Sigmoid colon (tissue), 7 donors: Measurements from ENCODE around the gene CLGN. TPM values are rescaled to one million over a fixed set of nuclear protein-coding genes. Genes with fewer than 3 reads are reported as not detected.
A peak's percentile ranks its signal among the peaks of the same experiment; 100 is the strongest.

ENCODE experiments used
- DNase-seq: peaks from one replicate; pipeline ENCODE4 v3.0.0-alpha.2; 2019
- H3K27ac ChIP-seq, 4 donors: fragments of 200-600 bp; sonication (generic); one replicate each; pipeline ENCODE4 v1.5.1; 2016 to 2019; ENCODE audit warnings: mild to moderate bottlenecking in 1 of 4
- H3K27me3 ChIP-seq, 3 donors: fragments of 200-600 bp; sonication (generic); one replicate each; pipeline ENCODE4 v1.5.1; 2019; ENCODE audit warnings: mild to moderate bottlenecking in 1 of 3
- H3K36me3 ChIP-seq, 4 donors: fragments of 200-600 bp; sonication (generic); one replicate each; pipeline ENCODE4 v1.5.1; 2016 to 2019
- H3K4me1 ChIP-seq, 4 donors: fragments of 200-600 bp; sonication (generic); one replicate each; pipeline ENCODE4 v1.5.1; 2017 to 2019
- H3K4me3 ChIP-seq, 4 donors: fragments of 200-600 bp; sonication (generic); one replicate each; pipeline ENCODE4 v1.5.1; 2017 to 2019; ENCODE audit warnings: mild to moderate bottlenecking in 2 of 4, moderate library complexity in 1 of 4
- H3K9me3 ChIP-seq, 4 donors: fragments of 200-600 bp in 3 of 4; sonication (generic) in 3 of 4; one replicate each; pipeline versions ENCODE4 v1.5.1 to v1.6.1; 2013 to 2019
- CTCF ChIP-seq, 4 experiments: fragments of 450-650 bp in 3 of 4; fragments of 200-600 bp in 1 of 4; IDR thresholded peaks; one replicate each; pipeline ENCODE4 v1.5.1; 2016 to 2019; ENCODE audit warnings: antibody characterized with exemption in 4 of 4, mild to moderate bottlenecking in 3 of 4, moderate library complexity in 2 of 4
- EP300 ChIP-seq, 4 donors: sonication (generic); formaldehyde crosslinking; IDR thresholded peaks; one replicate each; pipeline ENCODE4 v1.6.1; 2017; ENCODE audit warnings: antibody characterized with exemption in 4 of 4
- POLR2A ChIP-seq, 2 donors: fragments of 450-650 bp; IDR thresholded peaks; one replicate each; pipeline ENCODE4 v1.6.1; 2016; ENCODE audit warnings: antibody characterized with exemption in 2 of 2, mild to moderate bottlenecking in 2 of 2, moderate library complexity in 2 of 2
- POLR2AphosphoS5 ChIP-seq, 4 donors: sonication (generic); formaldehyde crosslinking; IDR thresholded peaks; one replicate each; pipeline ENCODE4 v1.6.1; 2017; ENCODE audit warnings: antibody characterized with exemption in 4 of 4
- WGBS, 2 donors: extraction: QIAGEN DNeasy Blood & Tissue Kit; methylation state at CpG; one replicate each; pipeline ENCODE4 v1.1.7; 2013; 5-methylcytosine and 5-hydroxymethylcytosine counted together
- intact Hi-C: fragments of 100-400 bp; cut with DNase I; formaldehyde crosslinking; loops from one replicate; pipeline ENCODE4 v1.15.1; 2023
- polyA plus RNA-seq, 3 donors: library from polyadenylated mRNA; stranded (reverse); fragments of 200-250 nt; gene quantifications; one replicate each; pipeline ENCODE4 v1.2.3, GENCODE V29; 2013
- total RNA-seq, 4 donors: library from RNA; depleted of rRNA; stranded (reverse); fragments of >200 nt; gene quantifications; one replicate each; pipeline ENCODE4 v1.1.0, GENCODE V29; 2016
- donor health status: healthy with polysubstance abuse.
- donor health status: Bipolar disorder and iron deficiency.
- donor health status: healthy.

The CLGN gene
- total and polyA plus RNA-seq, 7 donors = under 0.01 to 14.0 (median 2.9) TPM

- DNase-seq = peak; percentile 85
- intact Hi-C loops = loop anchor here (1.0 to 10.0 kb wide), 4 partner anchors 245 to 625 kb away; no protein-coding TSS in a partner anchor
- Histone ChIP-seq H3K4me1 (no peaks in the 10 kb centered on the region), H3K27ac (no peak overlapping the region), H3K27me3 (no peaks in the 10 kb centered on the region), H3K9me3 (no peaks in the 10 kb centered on the region), H3K4me3 (no peak overlapping the region), H3K36me3 (no peaks in the 10 kb centered on the region)
- TF ChIP-seq CTCF (IDR thresholded peaks at IDR 0.05) (peak; percentile 16 to 78 (median 54)), POLR2A (IDR thresholded peaks at IDR 0.05) (no peak)
- WGBS, 2 donors = 39 to 43% methylated on average over 7 of the region's 7 CpGs
These were observed 67.7 kb downstream of the CLGN start for GRCh38 chr4:140359562-140360427.

- WGBS, 2 donors = 0% methylated on average over 1 of the region's 1 CpG
- no peak for TF ChIP-seq POLR2A (IDR thresholded peaks at IDR 0.05)
- TF ChIP-seq POLR2AphosphoS5 (IDR thresholded peaks at IDR 0.05) = no peak
- TF ChIP-seq EP300 (IDR thresholded peaks at IDR 0.05) = no peak
- intact Hi-C loops = loop anchor here (10.0 kb wide), 2 partner anchors 247 to 343 kb away; no protein-coding TSS in a partner anchor
These were observed 69.2 kb downstream of the CLGN start for GRCh38 chr4:140358281-140358680.

GRCh38 chr4:140357868-140358267 is 69.6 kb downstream of the CLGN start:
- no peaks in the 10 kb centered on the region for H3K36me3 ChIP-seq
- intact Hi-C loops = loop anchor here (10.0 kb wide), 2 partner anchors 247 to 343 kb away; no protein-coding TSS in a partner anchor
- TF ChIP-seq CTCF (IDR thresholded peaks at IDR 0.05) (no peak), POLR2A (IDR thresholded peaks at IDR 0.05) (no peak), POLR2AphosphoS5 (IDR thresholded peaks at IDR 0.05) (no peak), EP300 (IDR thresholded peaks at IDR 0.05) (no peak)
- DNase-seq = no peak
- 43 to 67% methylated on average over 3 of the region's 3 CpGs for WGBS, 2 donors
- H3K4me3 ChIP-seq = no peak overlapping the region
- H3K9me3 ChIP-seq = no peaks in the 10 kb centered on the region
- no peaks in the 10 kb centered on the region for H3K27me3 ChIP-seq
- no peaks in the 10 kb centered on the region for H3K4me1 ChIP-seq
- no peak overlapping the region for H3K27ac ChIP-seq

More at GRCh38 chr4:140358281-140358680, 69.2 kb downstream of the CLGN start:
- H3K9me3 ChIP-seq = no peaks in the 10 kb centered on the region
- no peak overlapping the region for H3K4me3 ChIP-seq
- H3K36me3 ChIP-seq = no peaks in the 10 kb centered on the region
- no peaks in the 10 kb centered on the region for H3K4me1 ChIP-seq
- no peaks in the 10 kb centered on the region for H3K27me3 ChIP-seq
- no peak for DNase-seq
- H3K27ac ChIP-seq = no peak overlapping the region

- intact Hi-C loops = loop anchor here (10.0 kb wide), 2 partner anchors 250 to 340 kb away; no protein-coding TSS in a partner anchor
- no peaks in the 10 kb centered on the region for H3K9me3 ChIP-seq
- no peaks in the 10 kb centered on the region for H3K27me3 ChIP-seq
- no peak for DNase-seq
- no peak overlapping the region for H3K4me3 ChIP-seq
- H3K36me3 ChIP-seq = no peaks in the 10 kb centered on the region
- WGBS, 2 donors = 85 to 88% methylated on average over 1 of the region's 1 CpG
- no peaks in the 10 kb centered on the region for H3K4me1 ChIP-seq
- H3K27ac ChIP-seq = no peak overlapping the region
- no peak for TF ChIP-seq POLR2AphosphoS5 (IDR thresholded peaks at IDR 0.05)
- TF ChIP-seq CTCF (IDR thresholded peaks at IDR 0.05) = no peak
- TF ChIP-seq POLR2A (IDR thresholded peaks at IDR 0.05) = no peak
- no peak for TF ChIP-seq EP300 (IDR thresholded peaks at IDR 0.05)
These were observed 72.2 kb downstream of the CLGN start for GRCh38 chr4:140355288-140355687.

GRCh38 chr4:140353786-140354185 is 73.7 kb downstream of the CLGN start:
- Histone ChIP-seq H3K27me3 (no peaks in the 10 kb centered on the region), H3K27ac (no peak overlapping the region), H3K4me1 (no peaks in the 10 kb centered on the region), H3K36me3 (no peaks in the 10 kb centered on the region), H3K4me3 (no peak overlapping the region), H3K9me3 (no peaks in the 10 kb centered on the region)
- WGBS, 2 donors = 63 to 81% methylated on average over 6 of the region's 6 CpGs
- intact Hi-C loops = loop anchor here (10.0 kb wide), 2 partner anchors 251 to 339 kb away; no protein-coding TSS in a partner anchor
- DNase-seq = no peak
- TF ChIP-seq POLR2AphosphoS5 (IDR thresholded peaks at IDR 0.05) (peak in 1 of 4 donors; percentile 18), EP300 (IDR thresholded peaks at IDR 0.05) (no peak), CTCF (IDR thresholded peaks at IDR 0.05) (no peak), POLR2A (IDR thresholded peaks at IDR 0.05) (no peak)
